ENCODE data around the gene MAZ.
A peak's percentile ranks its signal among the peaks of the same experiment; 100 is the strongest.

MAZ gene

GRCh38 chr16:29804020-29804419, 2.3 kb upstream of the MAZ start:
- H3K4me3 ChIP-seq (ENCODE audit: low read depth, low read length), result no peak overlapping the region
- no peak for TF ChIP-seq CTCF (IDR thresholded peaks at IDR 0.05; ENCODE audit: low read depth, low read length)

- peak overlapping the region; percentile 74 for H3K4me3 ChIP-seq (ENCODE audit: low read depth, low read length)
- no peak for TF ChIP-seq CTCF (IDR thresholded peaks at IDR 0.05; ENCODE audit: low read depth, low read length)
Observed at GRCh38 chr16:29804455-29805231, 1.7 kb upstream of the MAZ start.

GRCh38 chr16:29805232-29806098, 864 bp upstream of the MAZ start:
- TF ChIP-seq CTCF (IDR thresholded peaks at IDR 0.05; ENCODE audit: low read depth, low read length), result no peak

GRCh38 chr16:29806641-29807425, 504 bp downstream of the MAZ start:
- H3K4me3 ChIP-seq (ENCODE audit: low read depth, low read length), result peak overlapping the region; percentile 62
- TF ChIP-seq CTCF (IDR thresholded peaks at IDR 0.05; ENCODE audit: low read depth, low read length), result no peak

More at GRCh38 chr16:29805232-29806098, 864 bp upstream of the MAZ start:
- H3K4me3 ChIP-seq (ENCODE audit: low read depth, low read length), result peak overlapping the region; percentile 74

GRCh38 chr16:29807426-29808218, 1.3 kb downstream of the MAZ start:
- peak; percentile 73 for TF ChIP-seq CTCF (IDR thresholded peaks at IDR 0.05; ENCODE audit: low read depth, low read length)
- H3K4me3 ChIP-seq (ENCODE audit: low read depth, low read length), result peak overlapping the region; percentile 62

GRCh38 chr16:29808219-29808900, 2.0 kb downstream of the MAZ start:
- TF ChIP-seq CTCF (IDR thresholded peaks at IDR 0.05; ENCODE audit: low read depth, low read length), result no peak
- H3K4me3 ChIP-seq (ENCODE audit: low read depth, low read length), result peak overlapping the region; percentile 62

Data from WI38 (cell line).